Measurements from ENCODE around the gene RASGRP4. TPM values are rescaled to one million over a fixed set of nuclear protein-coding genes. Genes with fewer than 3 reads are reported as not detected.
"Not testable (repeated sequence)": the region's sequence is repeated elsewhere in the genome, so short reads cannot be mapped to it uniquely, and the experiment has no call there.

The RASGRP4 gene
- total RNA-seq, 1 experiment from 2014 or later = not detected

DNA sequence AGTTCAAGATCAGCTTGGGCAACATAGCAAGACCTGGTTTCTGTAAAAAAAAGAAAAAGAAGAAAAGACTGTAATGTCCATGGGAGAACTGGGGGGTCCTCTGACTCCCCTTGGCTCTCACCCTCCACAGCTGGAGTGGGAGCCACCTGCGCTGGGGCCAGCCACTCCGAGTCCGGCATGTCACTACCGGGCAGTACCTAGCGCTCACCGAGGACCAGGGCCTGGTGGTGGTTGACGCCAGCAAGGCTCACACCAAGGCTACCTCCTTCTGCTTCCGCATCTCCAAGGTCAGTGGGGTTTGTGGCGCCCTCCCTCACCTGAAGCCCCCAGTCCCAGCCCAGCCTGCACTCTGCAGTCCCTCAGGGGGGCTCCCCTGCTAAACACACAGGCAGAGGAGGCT lies 22.2 kb upstream of the RASGRP4 start:
- no peak for DNase-seq (ENCODE audit: low read depth)

DNA sequence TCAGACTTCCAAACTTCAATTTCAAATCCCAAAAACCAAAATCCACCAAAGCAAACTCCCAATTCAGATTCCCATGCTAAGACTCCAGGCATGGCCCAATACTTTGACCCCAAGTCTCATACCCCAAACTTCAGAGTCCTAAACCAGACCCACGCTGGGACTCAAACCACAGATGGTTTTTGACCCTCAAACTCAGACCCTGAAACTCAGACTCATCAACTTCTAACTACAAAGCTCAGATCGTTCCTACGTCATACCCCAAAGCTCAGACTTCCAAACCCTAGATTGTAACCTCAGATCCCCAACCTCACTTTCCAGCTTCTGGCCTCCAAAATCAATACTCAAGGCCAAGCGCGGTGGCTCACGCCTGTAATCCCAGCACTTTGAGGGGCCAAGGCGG lies 19.3 kb upstream of the RASGRP4 start:
- DNase-seq (ENCODE audit: low read depth) = no peak

DNA sequence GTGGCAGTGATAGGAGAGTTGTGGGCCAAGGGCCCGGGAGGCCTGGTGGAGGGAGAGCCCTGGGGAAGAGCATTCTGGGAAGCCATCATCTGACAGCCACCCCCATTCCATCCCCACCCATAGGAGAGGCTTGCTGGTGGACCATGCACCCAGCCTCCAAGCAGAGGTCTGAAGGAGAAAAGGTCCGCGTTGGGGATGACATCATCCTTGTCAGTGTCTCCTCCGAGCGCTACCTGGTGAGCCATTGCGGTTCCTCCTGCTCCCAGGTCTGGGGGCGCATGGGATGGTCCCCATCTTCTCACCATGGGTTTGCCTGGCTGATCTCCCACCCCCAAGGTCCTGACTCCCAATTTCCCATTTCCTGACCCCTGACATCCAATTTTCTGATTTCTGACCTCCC lies 18.0 kb upstream of the RASGRP4 start:
- no peak for DNase-seq (ENCODE audit: low read depth)

DNA sequence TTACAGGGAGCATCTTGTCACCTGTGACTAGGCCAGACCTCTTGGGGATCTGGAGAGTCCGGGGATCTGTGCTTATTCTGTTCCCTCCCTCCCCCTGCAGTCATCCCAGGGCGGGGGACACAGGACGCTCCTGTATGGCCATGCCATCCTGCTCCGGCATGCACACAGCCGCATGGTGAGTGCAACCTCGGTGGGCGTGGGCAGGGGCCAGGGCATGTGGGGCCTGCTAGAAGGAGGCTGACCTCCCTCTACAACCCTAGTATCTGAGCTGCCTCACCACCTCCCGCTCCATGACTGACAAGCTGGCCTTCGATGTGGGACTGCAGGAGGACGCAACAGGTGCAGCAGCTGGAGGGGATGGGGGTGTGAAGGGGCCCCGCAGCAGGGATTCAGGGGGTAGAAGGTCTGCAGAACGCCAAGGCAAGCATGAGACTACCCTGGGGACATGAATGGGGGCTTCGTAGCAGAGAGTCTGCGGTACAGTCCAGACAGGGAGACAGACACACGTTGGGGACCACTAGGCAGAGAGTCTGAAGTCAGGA lies 17.5 kb upstream of the RASGRP4 start:
- DNase-seq (ENCODE audit: low read depth) = no peak

GRCh38 chr19:38442736-38443135 lies 16.7 kb upstream of the RASGRP4 start:
- no peak for DNase-seq (ENCODE audit: low read depth)

GRCh38 chr19:38441657-38442348 lies 15.8 kb upstream of the RASGRP4 start:
- no peak for DNase-seq (ENCODE audit: low read depth)

GRCh38 chr19:38440592-38440991 lies 14.6 kb upstream of the RASGRP4 start:
- DNase-seq (ENCODE audit: low read depth) = no peak

DNA sequence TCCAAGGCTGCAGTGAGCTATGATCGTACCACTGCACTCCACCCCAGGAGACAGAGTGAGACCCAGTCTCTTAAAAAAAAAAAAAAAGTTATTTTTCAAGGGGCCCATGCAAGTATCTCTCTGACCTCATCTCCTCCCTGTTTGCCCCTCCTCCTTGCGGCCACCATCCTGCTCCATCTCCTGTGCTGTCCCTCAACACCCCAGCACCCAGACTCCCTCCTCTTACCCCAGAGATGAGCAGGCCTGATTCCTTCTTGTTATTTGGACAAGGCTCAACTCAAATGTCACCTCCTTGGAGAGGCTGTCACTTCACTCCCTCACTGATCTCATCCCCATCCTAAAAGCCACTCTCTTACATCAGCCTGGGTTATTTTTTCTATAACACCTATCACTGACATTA lies 11.9 kb upstream of the RASGRP4 start:
- no peak for DNase-seq (ENCODE audit: low read depth)

DNA sequence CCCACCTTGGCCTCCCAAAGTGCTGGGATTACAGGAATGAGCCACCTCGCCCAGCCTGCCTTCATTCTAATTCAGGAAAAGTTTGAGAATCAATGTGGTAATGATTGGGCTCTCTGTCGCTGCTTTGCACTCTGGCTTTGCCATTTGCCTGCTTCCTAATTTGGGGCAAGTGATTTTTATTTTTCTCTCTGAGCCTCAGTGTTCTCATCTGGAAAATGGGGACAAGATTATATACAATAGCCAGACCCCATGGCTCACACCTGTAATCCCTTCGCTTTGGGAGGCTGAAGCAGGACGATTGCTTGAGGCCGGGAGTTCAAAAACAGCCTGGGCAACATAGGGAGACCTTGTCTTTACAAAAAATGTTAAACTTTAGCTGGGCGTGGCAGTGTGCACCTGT lies 11.3 kb upstream of the RASGRP4 start:
- no peak for DNase-seq (ENCODE audit: low read depth)

- no peak for DNase-seq (ENCODE audit: low read depth)
Measured at GRCh38 chr19:38434549-38435051, 8.6 kb upstream of the RASGRP4 start.

DNA sequence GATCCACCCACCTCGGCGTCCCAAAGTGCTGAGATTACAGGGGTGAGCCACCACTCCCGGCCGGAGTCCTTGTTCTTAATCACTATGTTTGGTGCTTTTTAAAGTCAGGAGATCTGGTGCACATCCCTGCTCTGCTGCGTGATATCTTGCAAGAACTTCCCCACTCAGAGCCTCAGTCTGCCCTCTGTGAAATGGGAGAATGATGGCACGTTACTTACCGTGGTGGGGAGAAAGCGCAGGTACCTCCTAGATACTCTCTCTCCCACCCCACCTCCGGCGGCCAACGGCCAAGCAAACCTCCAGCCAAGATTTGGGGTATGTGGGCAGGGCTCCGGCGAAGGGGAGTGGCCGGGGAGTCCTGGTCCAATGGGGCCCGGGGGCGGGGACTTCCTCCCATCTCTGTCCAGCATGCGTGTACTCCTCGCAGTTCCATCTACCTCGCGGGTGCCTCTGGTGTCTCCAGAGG lies 7.3 kb upstream of the RASGRP4 start, which contains the start of gene RYR1:
Gene RYR1 (plus strand): TSS at position 424 of the 466 bp plus-strand sequence. CDS start 139 bp downstream, outside the sequence.
- peak; percentile 77 for DNase-seq (ENCODE audit: low read depth)

DNA sequence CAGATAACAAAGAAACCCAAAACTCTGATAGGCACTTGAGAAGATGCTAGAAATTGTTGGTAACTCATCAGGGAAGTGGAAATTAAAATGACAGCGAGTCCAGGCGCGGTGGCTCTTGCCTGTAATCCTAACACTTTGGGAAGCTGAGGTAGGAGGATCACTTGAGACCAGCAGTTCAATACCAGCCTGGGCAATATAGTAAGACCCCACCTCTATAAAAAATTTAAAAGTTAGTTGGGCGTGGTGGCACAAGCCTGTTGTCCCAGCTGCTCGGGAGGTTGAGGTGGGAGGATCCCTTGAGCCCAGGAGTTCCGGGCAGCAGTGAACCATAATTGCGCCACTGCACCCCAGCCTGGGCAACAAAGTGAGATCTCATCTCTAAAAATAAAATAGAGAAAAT lies 4.9 kb upstream of the RASGRP4 start:
- no peak for DNase-seq (ENCODE audit: low read depth)

DNA sequence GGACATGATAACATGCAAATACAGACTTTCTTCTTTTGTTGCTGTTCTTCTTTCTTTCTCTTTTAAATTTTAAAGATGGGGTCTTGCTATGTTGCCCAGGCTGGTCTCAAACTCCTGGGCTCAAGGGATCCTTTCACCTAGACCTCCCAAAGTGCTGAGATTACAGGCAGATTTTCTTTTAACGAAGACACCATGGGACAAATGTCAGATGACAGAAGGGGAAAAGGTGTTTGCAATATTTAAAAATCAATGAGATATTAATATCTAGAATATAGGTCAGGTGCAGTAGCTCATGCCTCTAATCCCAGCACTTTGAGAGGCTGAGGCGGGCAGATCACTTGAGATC lies 3.8 kb upstream of the RASGRP4 start:
- no peak for DNase-seq (ENCODE audit: low read depth)

- DNase-seq (ENCODE audit: low read depth) = no peak
Measured at GRCh38 chr19:38429055-38429810, 3.2 kb upstream of the RASGRP4 start.

- DNase-seq (ENCODE audit: low read depth) = not testable (repeated sequence)
Measured at GRCh38 chr19:38427035-38427677, 1.1 kb upstream of the RASGRP4 start.

- no peak for DNase-seq (ENCODE audit: low read depth)
Measured at GRCh38 chr19:38425222-38425809, 703 bp downstream of the RASGRP4 start.

DNA sequence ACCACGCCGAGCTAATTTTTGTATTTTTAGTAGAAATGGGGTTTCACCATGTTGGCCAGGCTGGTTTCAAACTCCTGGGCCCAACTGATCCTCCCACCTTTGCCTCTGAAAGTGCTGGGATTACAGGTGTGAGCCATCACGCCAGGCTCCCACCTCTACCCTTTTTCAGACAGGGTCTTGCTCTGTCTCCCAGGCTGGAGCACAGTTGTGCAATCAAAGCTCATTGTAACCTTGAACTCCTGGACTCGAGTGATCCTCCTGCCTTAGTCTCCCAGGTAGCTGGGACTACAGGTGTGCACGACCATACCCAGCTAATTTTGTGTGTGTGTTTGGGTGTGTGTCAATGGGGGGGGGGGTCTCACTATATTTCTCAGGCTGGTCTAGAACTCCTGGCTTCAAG lies 1.7 kb downstream of the RASGRP4 start:
- DNase-seq (ENCODE audit: low read depth) = no peak

GRCh38 chr19:38422438-38422837 lies 3.6 kb downstream of the RASGRP4 start:
- DNase-seq (ENCODE audit: low read depth) = no peak

- DNase-seq (ENCODE audit: low read depth) = no peak
Measured at GRCh38 chr19:38421856-38422255, 4.2 kb downstream of the RASGRP4 start.

- DNase-seq (ENCODE audit: low read depth) = no peak
Measured at GRCh38 chr19:38420935-38421334, 5.1 kb downstream of the RASGRP4 start.

DNA sequence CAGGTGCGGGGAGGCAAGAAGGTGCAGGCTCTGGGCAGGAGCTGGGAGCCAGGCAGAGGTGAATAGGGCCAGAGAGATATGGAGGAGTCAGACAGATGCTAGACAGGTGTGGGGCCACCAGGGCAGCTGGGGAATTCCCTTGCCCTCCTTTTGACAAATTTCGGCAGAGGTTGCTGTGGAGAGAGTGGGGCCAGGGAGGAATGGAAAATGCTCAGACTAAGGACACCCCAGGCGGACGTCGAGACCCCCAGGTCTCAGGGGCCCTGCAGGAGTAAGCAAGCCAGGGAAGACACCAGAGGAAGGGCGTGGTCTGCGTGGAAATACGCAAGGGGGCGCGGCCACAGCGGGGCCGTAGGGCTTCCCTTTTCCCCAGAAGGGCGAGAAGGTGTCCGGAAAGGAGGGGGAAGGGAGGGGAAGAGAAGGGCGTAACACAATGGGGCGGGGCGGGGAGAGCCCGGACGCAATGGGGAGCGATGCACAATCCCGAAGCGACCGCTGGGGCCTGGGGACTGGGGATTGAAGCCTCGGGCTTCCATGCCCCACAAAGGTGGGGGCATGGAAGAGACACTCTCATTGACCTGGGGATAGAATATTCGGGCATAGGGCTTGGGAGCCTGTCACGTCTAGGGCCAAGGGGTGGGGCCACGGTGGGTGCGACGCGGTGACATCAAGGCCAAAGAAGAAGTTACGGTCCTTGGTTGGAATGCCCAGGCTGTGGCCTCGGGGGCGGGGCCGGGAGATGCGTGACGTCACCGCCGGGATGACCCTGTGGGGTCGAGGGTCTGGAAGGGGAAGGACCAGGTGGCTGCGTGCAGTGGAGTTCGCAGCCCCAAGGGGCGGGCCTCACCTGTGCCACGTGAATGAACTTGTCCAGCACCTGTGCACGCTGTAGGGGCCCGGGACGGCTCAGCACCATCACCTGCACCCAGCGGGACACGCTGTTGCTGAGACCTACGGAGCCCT lies 8.2 kb downstream of the RASGRP4 start:
- peak; percentile 61 for DNase-seq (ENCODE audit: low read depth)
